SK-N-MC (cell line): Measurements from ENCODE around the gene GDPD5.

Experiments
- DNase-seq: peaks from one replicate; pipeline ENCODE4 v3.0.0-alpha.2; 2011; ENCODE audit warnings: low read depth, low spot score
- H3K27ac ChIP-seq: fragments of 200-600 bp; sonication (generic); 2 replicates; pipeline ENCODE4 v1.5.1; 2016; ENCODE audit warnings: mixed run types
- H3K36me3 ChIP-seq: fragments of 200-600 bp; sonication (generic); 2 replicates; pipeline ENCODE4 v1.6.1; 2017; ENCODE audit warnings: antibody characterized with exemption, low read length, mixed read lengths; ENCODE audit not compliant: insufficient read depth
- H3K4me3 ChIP-seq: fragments of 200-600 bp; sonication (generic); 2 replicates; pipeline ENCODE4 v1.5.1; 2016
- H3K9ac ChIP-seq: fragments of 200-600 bp; sonication (generic); 2 replicates; pipeline ENCODE4 v1.8.0; 2017; ENCODE audit warnings: mixed run types, mixed read lengths; ENCODE audit not compliant: insufficient read length
- H3K9me3 ChIP-seq: fragments of 200-600 bp; sonication (generic); 2 replicates; pipeline ENCODE4 v1.6.1; 2017; ENCODE audit warnings: low read depth, mild to moderate bottlenecking, antibody characterized with exemption, low read length, moderate library complexity, mixed read lengths
- EZH2 ChIP-seq: fragments of 200-600 bp; sonication (generic); IDR thresholded peaks from one replicate; pipeline ENCODE4 v1.6.1; 2017; ENCODE audit warnings: antibody characterized with exemption
- FOXP2 ChIP-seq: optimal IDR thresholded peaks from 2 replicates; pipeline ENCODE3; 2011; ENCODE audit warnings: mild to moderate bottlenecking, moderate library complexity; ENCODE audit not compliant: insufficient read depth; ENCODE audit errors: extremely low read length, control extremely low read depth
- POLR2AphosphoS5 ChIP-seq: IDR thresholded peaks from 2 replicates; pipeline ENCODE4 v1.6.1; 2012; ENCODE audit warnings: mild to moderate bottlenecking, low read depth, low read length, borderline replicate concordance

GDPD5 gene

GRCh38 chr11:75470476-75471080 is 55.2 kb downstream of the GDPD5 start:
- no peak overlapping the region for H3K27ac ChIP-seq
- no peak overlapping the region for H3K4me3 ChIP-seq
- DNase-seq: no peak
- TF ChIP-seq FOXP2: no peak
- TF ChIP-seq EZH2: no peak
- no peak for TF ChIP-seq POLR2AphosphoS5
- H3K36me3 ChIP-seq: no peaks in the 10 kb centered on the region
- H3K9me3 ChIP-seq: no peaks in the 10 kb centered on the region
- H3K9ac ChIP-seq: no peak overlapping the region

DNA sequence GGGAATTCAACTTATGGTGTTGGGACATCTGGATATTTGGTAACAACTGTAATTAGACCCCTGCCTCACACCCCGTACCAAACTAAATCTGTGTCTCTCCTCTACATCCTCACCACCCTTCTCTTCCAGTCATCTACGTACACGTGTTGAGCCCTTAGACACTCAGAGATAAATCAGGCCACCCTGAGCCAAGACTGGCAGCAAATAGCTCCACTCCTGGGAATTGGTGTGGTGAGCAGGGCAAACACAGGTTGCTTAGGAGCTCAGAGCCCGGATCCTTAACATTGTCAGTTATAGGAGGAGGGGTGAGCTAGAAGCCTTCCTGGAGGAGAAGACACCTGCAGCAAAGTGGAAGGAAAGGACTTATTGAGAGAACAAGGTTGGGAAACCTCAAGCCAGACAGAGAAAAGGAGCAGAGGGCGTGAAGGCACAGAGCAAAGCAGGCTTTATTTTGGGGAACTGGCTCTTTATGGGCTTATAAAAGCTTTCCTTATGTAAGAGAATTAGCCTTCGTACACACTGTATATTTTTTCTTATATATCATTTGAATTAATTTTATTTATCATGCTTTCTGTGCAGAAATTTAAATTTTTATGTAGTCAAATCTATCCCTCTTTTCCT is 55.8 kb downstream of the GDPD5 start:
- no peak overlapping the region for H3K9ac ChIP-seq
- H3K36me3 ChIP-seq: no peaks in the 10 kb centered on the region
- H3K9me3 ChIP-seq: no peaks in the 10 kb centered on the region
- DNase-seq: no peak
- no peak overlapping the region for H3K27ac ChIP-seq
- no peak overlapping the region for H3K4me3 ChIP-seq
- TF ChIP-seq FOXP2 (no peak), EZH2 (no peak), POLR2AphosphoS5 (no peak)

DNA sequence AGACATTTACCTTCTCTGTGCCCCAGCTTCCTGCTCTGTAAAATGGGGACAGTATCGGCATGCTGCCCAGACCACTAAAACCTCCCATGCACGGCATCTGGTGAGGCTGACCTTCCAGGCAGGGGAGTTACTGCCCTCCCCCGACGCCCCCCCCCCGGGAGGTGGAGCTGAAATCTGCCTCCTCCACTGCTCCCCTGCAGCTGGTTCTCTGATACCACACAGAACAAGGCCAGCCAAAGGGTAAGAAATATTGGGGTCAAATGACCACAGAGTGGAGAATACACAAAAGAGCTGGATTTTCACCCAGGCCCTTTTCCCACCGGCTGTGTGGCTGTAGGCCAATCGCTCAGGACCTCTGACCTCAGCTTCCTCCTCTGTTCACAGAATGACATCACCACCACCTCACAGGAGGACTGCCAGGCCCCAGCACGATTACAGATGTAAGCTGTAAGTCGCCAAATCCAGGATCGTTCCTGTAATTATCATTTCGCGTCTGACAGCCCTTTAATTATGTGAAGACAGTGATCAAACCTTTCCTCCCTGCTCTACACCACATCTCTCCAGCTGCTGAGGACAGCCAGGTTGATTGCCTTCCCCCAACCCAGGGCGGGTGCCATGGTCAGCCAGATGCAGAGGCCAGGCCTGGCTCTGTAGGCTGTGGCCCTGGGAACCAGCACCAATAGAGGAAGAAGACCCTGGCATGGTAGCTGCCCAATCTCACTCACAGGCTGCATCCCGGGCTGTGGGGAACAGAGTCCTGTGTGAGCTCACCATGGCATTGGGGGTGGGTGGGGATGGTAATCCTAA is 57.0 kb downstream of the GDPD5 start:
- DNase-seq: no peak
- Histone ChIP-seq H3K9ac (no peak overlapping the region), H3K27ac (no peak overlapping the region), H3K9me3 (no peaks in the 10 kb centered on the region), H3K4me3 (no peak overlapping the region), H3K36me3 (no peaks in the 10 kb centered on the region)
- TF ChIP-seq EZH2: no peak
- TF ChIP-seq FOXP2: no peak
- no peak for TF ChIP-seq POLR2AphosphoS5

GRCh38 chr11:75467881-75468280 is 57.9 kb downstream of the GDPD5 start:
- TF ChIP-seq POLR2AphosphoS5 (no peak), FOXP2 (no peak), EZH2 (no peak)
- Histone ChIP-seq H3K9ac (no peak overlapping the region), H3K27ac (no peak overlapping the region), H3K4me3 (no peak overlapping the region), H3K9me3 (no peaks in the 10 kb centered on the region), H3K36me3 (no peaks in the 10 kb centered on the region)
- no peak for DNase-seq

DNA sequence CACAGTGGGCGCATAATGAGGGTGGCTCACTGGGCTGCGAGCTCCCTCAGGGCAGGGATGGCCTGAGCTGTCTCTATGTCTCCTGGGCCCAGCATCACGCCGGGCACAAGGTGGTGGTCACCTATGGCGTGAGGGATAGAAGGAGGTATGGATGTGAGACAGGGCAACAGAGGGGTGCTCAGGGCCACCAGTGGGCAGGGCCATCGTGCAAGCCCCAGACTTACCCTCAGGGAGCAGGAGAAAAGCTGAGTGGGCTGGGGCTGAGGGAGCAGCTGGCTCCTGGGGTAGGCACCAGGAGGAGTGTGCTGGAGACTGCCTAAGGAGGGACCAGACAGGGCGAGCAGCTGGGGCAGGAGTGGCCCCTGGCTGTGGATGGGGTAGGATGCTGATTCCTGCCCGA is 58.4 kb downstream of the GDPD5 start:
- Histone ChIP-seq H3K36me3 (no peaks in the 10 kb centered on the region), H3K9ac (no peak overlapping the region), H3K27ac (no peak overlapping the region)

GRCh38 chr11:75465701-75466531 is 59.8 kb downstream of the GDPD5 start:
- no peaks in the 10 kb centered on the region for H3K9me3 ChIP-seq
- no peaks in the 10 kb centered on the region for H3K36me3 ChIP-seq
- DNase-seq: no peak
- no peak overlapping the region for H3K27ac ChIP-seq
- no peak overlapping the region for H3K4me3 ChIP-seq
- no peak overlapping the region for H3K9ac ChIP-seq
- TF ChIP-seq FOXP2 (no peak), EZH2 (no peak), POLR2AphosphoS5 (no peak)

More for the DNA sequence above, 58.4 kb downstream of the GDPD5 start:
- H3K4me3 ChIP-seq: no peak overlapping the region
- H3K9me3 ChIP-seq: no peaks in the 10 kb centered on the region
- no peak for DNase-seq
- TF ChIP-seq FOXP2: no peak
- no peak for TF ChIP-seq POLR2AphosphoS5
- TF ChIP-seq EZH2: no peak

DNA sequence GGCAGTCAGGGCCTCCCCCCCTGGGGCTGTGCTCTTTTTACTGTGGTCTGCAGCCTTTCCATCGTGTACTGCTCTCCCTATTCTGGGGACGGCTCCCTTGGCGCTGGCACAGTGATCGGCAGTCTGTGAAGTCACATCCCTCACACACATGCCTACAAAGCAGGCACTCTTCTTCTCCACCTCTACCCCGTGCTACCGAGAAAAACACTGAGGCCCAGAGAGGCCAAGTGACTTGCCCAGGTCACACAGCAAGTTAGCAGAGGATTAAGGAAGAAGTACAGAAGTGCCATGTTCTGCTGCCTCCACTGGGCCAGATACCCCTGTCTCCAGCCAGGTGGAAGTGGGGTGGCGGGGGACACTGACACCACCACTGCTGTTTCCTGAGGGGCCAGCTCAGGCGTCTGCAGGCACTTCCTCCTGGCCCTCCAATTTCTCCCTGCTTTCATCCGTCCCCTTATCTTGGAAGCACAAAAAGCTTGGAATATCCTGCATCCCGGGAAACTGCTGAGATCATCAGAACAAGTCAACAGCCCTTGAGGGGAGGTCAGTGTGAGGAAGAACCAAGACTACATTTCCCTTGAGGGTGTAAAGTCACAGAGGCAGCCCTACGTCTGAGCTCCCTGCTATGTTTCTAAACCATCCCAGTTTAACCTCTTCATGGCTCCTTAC is 62.5 kb downstream of the GDPD5 start:
- TF ChIP-seq EZH2 (no peak), FOXP2 (no peak), POLR2AphosphoS5 (no peak)
- DNase-seq: no peak
- no peaks in the 10 kb centered on the region for H3K36me3 ChIP-seq
- no peak overlapping the region for H3K9ac ChIP-seq
- H3K4me3 ChIP-seq: no peak overlapping the region
- H3K27ac ChIP-seq: no peak overlapping the region
- H3K9me3 ChIP-seq: no peaks in the 10 kb centered on the region

DNA sequence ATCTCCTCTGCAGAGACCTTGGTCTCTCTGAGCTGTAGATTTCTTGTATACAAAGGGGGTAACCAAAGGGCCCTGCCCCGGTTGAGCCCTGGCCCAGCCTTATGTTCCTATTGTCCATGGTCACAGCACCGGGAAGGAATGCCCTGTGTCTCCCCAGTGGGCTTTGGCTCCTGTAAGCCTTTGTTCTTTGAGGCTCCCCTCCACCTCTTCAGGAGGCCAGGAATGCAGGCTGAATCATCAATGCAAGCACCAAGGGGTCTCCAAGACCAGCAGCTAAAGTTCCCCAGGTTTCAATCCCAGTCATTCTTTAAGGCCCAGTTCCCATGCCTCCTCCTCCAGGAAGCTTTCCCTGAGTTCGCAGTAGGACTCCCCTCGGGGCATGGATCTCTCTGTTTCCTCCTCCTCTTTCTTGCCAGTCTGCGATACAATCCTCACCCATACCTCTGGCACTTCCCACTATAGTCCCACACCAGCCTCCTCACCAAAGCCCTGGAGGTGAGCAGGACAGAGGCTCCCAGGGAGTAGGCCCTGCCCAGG is 63.6 kb downstream of the GDPD5 start:
- no peak for DNase-seq
- Histone ChIP-seq H3K9ac (no peak overlapping the region), H3K27ac (no peak overlapping the region), H3K9me3 (no peaks in the 10 kb centered on the region), H3K36me3 (no peaks in the 10 kb centered on the region), H3K4me3 (no peak overlapping the region)
- TF ChIP-seq EZH2: no peak
- no peak for TF ChIP-seq POLR2AphosphoS5
- no peak for TF ChIP-seq FOXP2
